ENCODE data around the gene HSD3B2.

Gene HSD3B2

GRCh38 chr1:119380983-119381662, 33.8 kb upstream of the HSD3B2 start:
- no peaks in the 10 kb centered on the region for H3K4me1 Mint-ChIP-seq (ENCODE audit: low read depth)
- no peaks in the 10 kb centered on the region for H3K36me3 Mint-ChIP-seq (ENCODE audit: low read depth)
- H3K27ac Mint-ChIP-seq = no peak overlapping the region
- H3K4me3 Mint-ChIP-seq = no peak overlapping the region
- H3K9me3 Mint-ChIP-seq = peaks cover 7% of the 10 kb centered on the region
- peaks cover 18% of the 10 kb centered on the region for H3K27me3 Mint-ChIP-seq
- DNase-seq = no peak

DNA sequence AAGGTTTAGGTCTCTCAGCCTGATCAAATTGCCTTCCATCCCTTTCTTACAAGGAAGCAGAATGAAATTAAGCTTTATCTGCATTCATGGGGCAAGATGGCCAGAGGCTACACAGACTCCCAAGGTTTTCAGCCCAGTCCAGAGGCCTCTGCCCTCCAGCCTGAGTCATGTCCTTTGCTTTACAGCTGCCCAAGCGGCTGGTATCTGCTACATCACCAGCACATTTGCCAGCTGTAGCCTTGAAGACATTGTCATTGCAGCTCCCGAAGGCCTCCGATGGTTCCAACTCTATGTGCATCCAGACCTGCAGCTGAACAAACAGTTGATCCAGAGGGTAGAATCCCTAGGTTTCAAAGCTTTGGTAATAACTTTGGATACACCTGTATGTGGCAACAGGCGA, 30.4 kb upstream of the HSD3B2 start:
- Mint-ChIP-seq H3K36me3 (ENCODE audit: low read depth) (no peaks in the 10 kb centered on the region), H3K27ac (no peak overlapping the region), H3K27me3 (peaks cover 20% of the 10 kb centered on the region), H3K4me1 (ENCODE audit: low read depth) (no peaks in the 10 kb centered on the region), H3K4me3 (no peak overlapping the region), H3K9me3 (no peaks in the 10 kb centered on the region)
- DNase-seq = no peak

DNA sequence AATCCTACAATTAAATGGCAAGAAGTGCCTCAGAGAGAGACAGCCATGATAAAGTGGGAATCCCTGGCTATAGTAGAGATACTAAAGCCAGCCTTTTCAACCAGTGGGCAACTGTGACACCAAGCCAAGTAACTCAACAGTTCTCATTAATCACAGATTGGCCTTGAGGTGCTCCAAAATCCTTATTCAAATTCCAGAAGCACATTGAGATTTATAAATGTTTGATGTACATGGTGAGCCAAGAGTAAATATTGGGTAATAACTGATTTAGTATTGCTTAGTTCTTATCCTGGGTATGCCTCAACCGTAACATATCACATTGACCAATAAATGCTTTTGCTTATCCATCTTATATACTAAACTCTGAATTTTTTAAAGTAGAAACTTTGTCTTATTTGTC, 29.3 kb upstream of the HSD3B2 start:
- no peak overlapping the region for H3K27ac Mint-ChIP-seq
- no peaks in the 10 kb centered on the region for H3K36me3 Mint-ChIP-seq (ENCODE audit: low read depth)
- H3K27me3 Mint-ChIP-seq = peaks cover 10% of the 10 kb centered on the region
- H3K9me3 Mint-ChIP-seq = no peaks in the 10 kb centered on the region
- no peaks in the 10 kb centered on the region for H3K4me1 Mint-ChIP-seq (ENCODE audit: low read depth)
- no peak for DNase-seq
- H3K4me3 Mint-ChIP-seq = no peak overlapping the region

GRCh38 chr1:119387858-119388257, 27.1 kb upstream of the HSD3B2 start:
- H3K4me1 Mint-ChIP-seq (ENCODE audit: low read depth) = no peaks in the 10 kb centered on the region
- H3K36me3 Mint-ChIP-seq (ENCODE audit: low read depth) = no peaks in the 10 kb centered on the region
- H3K27ac Mint-ChIP-seq = no peak overlapping the region
- no peak overlapping the region for H3K4me3 Mint-ChIP-seq
- DNase-seq = no peak
- no peaks in the 10 kb centered on the region for H3K9me3 Mint-ChIP-seq
- H3K27me3 Mint-ChIP-seq = peaks cover 3% of the 10 kb centered on the region

GRCh38 chr1:119388450-119388849, 26.5 kb upstream of the HSD3B2 start:
- H3K27ac Mint-ChIP-seq = no peak overlapping the region
- H3K4me3 Mint-ChIP-seq = no peak overlapping the region
- no peaks in the 10 kb centered on the region for H3K4me1 Mint-ChIP-seq (ENCODE audit: low read depth)
- peaks cover 9% of the 10 kb centered on the region for H3K27me3 Mint-ChIP-seq
- H3K9me3 Mint-ChIP-seq = no peaks in the 10 kb centered on the region
- no peaks in the 10 kb centered on the region for H3K36me3 Mint-ChIP-seq (ENCODE audit: low read depth)
- no peak for DNase-seq

DNA sequence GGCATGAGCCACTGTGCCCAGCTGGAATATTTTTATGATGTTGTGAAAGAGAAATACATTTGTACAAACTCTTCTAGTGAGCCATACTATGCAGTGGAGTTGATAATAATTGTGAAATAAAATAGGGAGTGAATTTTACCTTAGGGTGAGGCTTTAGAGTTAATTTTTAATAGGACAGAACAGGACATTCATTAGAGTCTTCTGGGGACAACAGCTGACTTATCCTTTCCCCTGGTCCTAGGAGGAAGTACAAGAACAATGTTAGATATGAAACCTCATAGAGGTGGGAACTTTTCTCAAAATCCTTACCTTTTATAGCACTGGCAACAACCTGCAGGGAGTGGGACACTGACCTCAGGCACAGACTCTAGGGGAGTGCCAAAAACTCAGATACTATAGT, 24.4 kb upstream of the HSD3B2 start:
- H3K27me3 Mint-ChIP-seq = peaks cover 15% of the 10 kb centered on the region
- H3K9me3 Mint-ChIP-seq = no peaks in the 10 kb centered on the region
- no peak overlapping the region for H3K27ac Mint-ChIP-seq
- no peaks in the 10 kb centered on the region for H3K36me3 Mint-ChIP-seq (ENCODE audit: low read depth)
- H3K4me3 Mint-ChIP-seq = no peak overlapping the region
- H3K4me1 Mint-ChIP-seq (ENCODE audit: low read depth) = no peaks in the 10 kb centered on the region
- DNase-seq = no peak

DNA sequence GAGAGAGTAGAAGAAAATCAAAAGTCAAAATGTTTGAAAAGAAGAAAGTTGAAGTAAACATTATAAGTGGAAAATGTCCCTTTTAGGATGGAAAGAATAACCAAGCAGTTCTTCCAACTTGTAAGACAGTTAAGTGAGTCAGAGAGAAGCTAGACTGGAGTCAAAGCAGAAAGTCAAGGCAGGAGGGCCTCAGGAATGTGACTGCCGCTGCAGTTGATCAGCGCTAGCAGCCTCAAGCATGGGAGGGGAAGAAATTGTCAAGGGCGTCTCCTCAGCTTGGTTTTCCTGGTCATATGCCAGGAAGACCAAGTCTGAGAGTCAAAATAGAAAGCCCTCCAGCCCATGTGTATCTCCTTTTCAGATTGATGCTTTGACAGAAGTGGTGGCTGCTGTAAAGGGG, 23.2 kb upstream of the HSD3B2 start:
- Mint-ChIP-seq H3K36me3 (ENCODE audit: low read depth) (no peaks in the 10 kb centered on the region), H3K4me3 (no peak overlapping the region), H3K4me1 (ENCODE audit: low read depth) (no peaks in the 10 kb centered on the region), H3K27ac (no peak overlapping the region), H3K9me3 (no peaks in the 10 kb centered on the region), H3K27me3 (peaks cover 15% of the 10 kb centered on the region)
- DNase-seq = no peak

GRCh38 chr1:119394085-119394484, 20.9 kb upstream of the HSD3B2 start:
- peaks cover 15% of the 10 kb centered on the region for H3K27me3 Mint-ChIP-seq
- H3K36me3 Mint-ChIP-seq (ENCODE audit: low read depth) = no peaks in the 10 kb centered on the region
- no peak overlapping the region for H3K4me3 Mint-ChIP-seq
- H3K27ac Mint-ChIP-seq = no peak overlapping the region
- DNase-seq = no peak
- no peaks in the 10 kb centered on the region for H3K9me3 Mint-ChIP-seq
- no peaks in the 10 kb centered on the region for H3K4me1 Mint-ChIP-seq (ENCODE audit: low read depth)

DNA sequence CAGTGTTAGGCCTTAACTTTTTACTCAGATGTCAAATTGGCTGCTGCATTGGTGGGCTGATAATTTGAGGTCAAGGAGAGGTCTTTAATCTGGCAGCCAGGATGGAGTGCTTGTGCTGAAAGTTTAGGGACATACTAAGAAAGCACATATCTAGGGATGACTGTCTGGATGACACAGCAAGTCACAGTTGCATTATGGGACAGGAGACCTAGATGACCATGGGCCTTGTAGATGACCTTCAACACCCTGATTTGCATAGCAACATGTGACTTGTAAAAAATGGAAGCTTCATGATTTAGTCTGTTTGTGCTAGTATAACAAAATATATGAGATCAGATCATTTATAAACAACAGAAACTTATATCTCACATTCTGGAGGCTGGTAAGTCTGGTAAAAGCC, 18.0 kb upstream of the HSD3B2 start:
- Mint-ChIP-seq H3K36me3 (ENCODE audit: low read depth) (no peaks in the 10 kb centered on the region), H3K4me1 (ENCODE audit: low read depth) (no peaks in the 10 kb centered on the region), H3K27ac (no peak overlapping the region), H3K27me3 (peaks cover 13% of the 10 kb centered on the region), H3K9me3 (no peaks in the 10 kb centered on the region), H3K4me3 (no peak overlapping the region)
- DNase-seq = no peak

GRCh38 chr1:119397986-119398385, 17.0 kb upstream of the HSD3B2 start:
- Mint-ChIP-seq H3K36me3 (ENCODE audit: low read depth) (no peaks in the 10 kb centered on the region), H3K27ac (no peak overlapping the region), H3K9me3 (no peaks in the 10 kb centered on the region), H3K4me3 (no peak overlapping the region), H3K27me3 (peaks cover 12% of the 10 kb centered on the region), H3K4me1 (ENCODE audit: low read depth) (no peaks in the 10 kb centered on the region)
- no peak for DNase-seq

GRCh38 chr1:119404736-119405135, 10.2 kb upstream of the HSD3B2 start:
- Mint-ChIP-seq H3K4me1 (ENCODE audit: low read depth) (no peaks in the 10 kb centered on the region), H3K36me3 (ENCODE audit: low read depth) (no peaks in the 10 kb centered on the region), H3K27me3 (peaks cover 28% of the 10 kb centered on the region), H3K4me3 (no peak overlapping the region), H3K27ac (no peak overlapping the region), H3K9me3 (peaks cover 16% of the 10 kb centered on the region)
- DNase-seq = no peak

- no peak overlapping the region for H3K4me3 Mint-ChIP-seq
- peaks cover 12% of the 10 kb centered on the region for H3K27me3 Mint-ChIP-seq
- H3K9me3 Mint-ChIP-seq = peaks cover 13% of the 10 kb centered on the region
- H3K4me1 Mint-ChIP-seq (ENCODE audit: low read depth) = no peaks in the 10 kb centered on the region
- DNase-seq = no peak
- no peak overlapping the region for H3K27ac Mint-ChIP-seq
- no peaks in the 10 kb centered on the region for H3K36me3 Mint-ChIP-seq (ENCODE audit: low read depth)
These were observed 5.2 kb upstream of the HSD3B2 start for GRCh38 chr1:119409731-119410130.

DNA sequence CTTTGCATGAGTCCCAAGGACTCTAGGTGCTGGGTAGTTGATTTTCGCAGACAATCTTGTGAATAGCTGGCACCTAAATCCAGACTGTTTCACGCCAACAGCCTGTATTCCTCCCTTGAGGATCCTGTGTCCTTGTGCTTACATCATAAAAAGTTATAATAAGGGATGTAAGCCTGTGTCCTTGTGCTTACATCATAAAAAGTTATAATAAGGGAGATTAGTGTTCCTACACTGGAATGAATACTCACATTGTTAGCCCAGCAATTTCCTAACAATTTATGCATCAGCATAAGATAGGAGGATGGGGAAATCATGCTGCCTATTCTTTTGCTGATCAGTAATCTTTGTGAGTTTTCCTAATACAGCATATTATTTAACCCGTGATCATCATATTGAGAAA, 4.0 kb upstream of the HSD3B2 start:
- Mint-ChIP-seq H3K4me1 (ENCODE audit: low read depth) (no peaks in the 10 kb centered on the region), H3K4me3 (no peak overlapping the region), H3K27ac (no peak overlapping the region), H3K9me3 (peaks cover 13% of the 10 kb centered on the region), H3K36me3 (ENCODE audit: low read depth) (no peaks in the 10 kb centered on the region), H3K27me3 (peaks cover 6% of the 10 kb centered on the region)
- DNase-seq = no peak

GRCh38 chr1:119416006-119416640, 1.2 kb downstream of the HSD3B2 start:
- Mint-ChIP-seq H3K9me3 (no peaks in the 10 kb centered on the region), H3K27me3 (no peaks in the 10 kb centered on the region), H3K36me3 (ENCODE audit: low read depth) (no peaks in the 10 kb centered on the region), H3K4me1 (ENCODE audit: low read depth) (no peaks in the 10 kb centered on the region), H3K27ac (no peak overlapping the region), H3K4me3 (no peak overlapping the region)
- DNase-seq = no peak

DNA sequence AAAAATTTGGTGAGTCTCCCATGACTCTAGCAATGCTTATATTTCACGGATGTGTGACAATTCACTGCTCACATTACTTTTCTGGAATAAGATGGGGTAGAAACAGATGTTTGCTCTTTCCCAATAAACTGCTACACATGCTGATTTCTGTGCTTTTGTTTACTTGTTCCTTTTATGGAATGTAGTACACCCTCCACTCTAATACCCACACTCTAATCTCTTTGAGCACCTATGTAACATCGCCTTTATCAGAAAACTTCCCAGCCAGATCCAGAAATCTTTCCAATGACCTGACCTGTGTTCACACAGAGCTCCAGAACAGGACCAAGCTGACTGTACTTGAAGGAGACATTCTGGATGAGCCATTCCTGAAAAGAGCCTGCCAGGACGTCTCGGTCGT, 4.2 kb downstream of the HSD3B2 start:
- Mint-ChIP-seq H3K27ac (no peak overlapping the region), H3K4me1 (ENCODE audit: low read depth) (no peaks in the 10 kb centered on the region), H3K9me3 (no peaks in the 10 kb centered on the region), H3K4me3 (no peak overlapping the region), H3K27me3 (no peaks in the 10 kb centered on the region), H3K36me3 (ENCODE audit: low read depth) (no peaks in the 10 kb centered on the region)
- DNase-seq = no peak

DNA sequence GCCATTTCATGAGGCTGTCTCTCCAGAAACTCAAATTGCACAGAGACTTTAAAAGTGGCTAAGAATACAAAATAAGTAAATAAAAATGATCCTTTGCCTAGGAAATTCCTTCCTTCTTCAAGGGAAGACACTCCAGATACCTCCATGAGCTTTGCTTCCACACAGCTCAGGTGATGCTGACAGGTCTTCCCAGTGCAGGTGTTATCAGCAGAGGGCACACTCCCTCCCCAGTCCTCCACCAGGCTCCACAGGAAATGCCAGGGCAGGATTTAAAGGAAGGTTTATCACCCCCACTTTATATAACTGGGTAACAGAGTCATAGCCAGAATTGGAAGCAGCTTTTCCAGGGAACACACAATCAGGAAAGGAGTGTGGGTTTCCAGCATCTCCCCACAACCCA, 5.7 kb downstream of the HSD3B2 start:
- no peaks in the 10 kb centered on the region for H3K9me3 Mint-ChIP-seq
- no peak overlapping the region for H3K27ac Mint-ChIP-seq
- H3K4me3 Mint-ChIP-seq = no peak overlapping the region
- no peaks in the 10 kb centered on the region for H3K27me3 Mint-ChIP-seq
- no peaks in the 10 kb centered on the region for H3K36me3 Mint-ChIP-seq (ENCODE audit: low read depth)
- no peaks in the 10 kb centered on the region for H3K4me1 Mint-ChIP-seq (ENCODE audit: low read depth)
- no peak for DNase-seq
